ENCODE measurements around the gene CIRBP.

CIRBP gene

GRCh38 chr19:1275260-1275975, 6.3 kb downstream of the CIRBP start, which contains the start of gene FAM174C:
Gene FAM174C, plus strand, starts transcription at chr19:1275530. Its CDS starts 20 bp downstream, at chr19:1275550.
- H3K4me3 Mint-ChIP-seq = peak within 1 kb of the TSS; percentile 74 to 80
- peak within 1 kb of the TSS; percentile 90 to 97 for H3K27ac Mint-ChIP-seq
- no peaks in the 10 kb centered on the region for H3K27me3 Mint-ChIP-seq
- H3K9me3 Mint-ChIP-seq = no peaks in the 10 kb centered on the region
- peak; percentile 89 to 94 (median 94) for DNase-seq
- H3K36me3 Mint-ChIP-seq (ENCODE audit: insufficient read depth) = peaks cover 85% of the 10 kb centered on the region
- peak; percentile 81 for ATAC-seq (replicated peaks)
- peaks cover 42 to 47% of the 10 kb centered on the region in 2 donors for H3K4me1 Mint-ChIP-seq (ENCODE audit: low read depth in 2 of 2)

GRCh38 chr19:1275976-1276627, 7.0 kb downstream of the CIRBP start:
- no peak for DNase-seq
- Mint-ChIP-seq H3K9me3 (no peaks in the 10 kb centered on the region), H3K4me1 (ENCODE audit: low read depth in 2 of 2) (peaks cover 36 to 41% of the 10 kb centered on the region in 2 donors), H3K27me3 (no peaks in the 10 kb centered on the region), H3K36me3 (ENCODE audit: insufficient read depth) (peaks cover 79% of the 10 kb centered on the region), H3K4me3 (peak overlapping the region; percentile 74 to 80), H3K27ac (peak overlapping the region; percentile 90 to 97)
- ATAC-seq (replicated peaks) = no peak

GRCh38 chr19:1276628-1277022, 7.5 kb downstream of the CIRBP start:
- Mint-ChIP-seq H3K27me3 (no peaks in the 10 kb centered on the region), H3K36me3 (ENCODE audit: insufficient read depth) (peaks cover 74% of the 10 kb centered on the region), H3K9me3 (no peaks in the 10 kb centered on the region), H3K4me1 (ENCODE audit: low read depth in 2 of 2) (peaks cover 32 to 37% of the 10 kb centered on the region in 2 donors), H3K27ac (peak overlapping the region; percentile 48 to 97), H3K4me3 (peak overlapping the region; percentile 74 to 80)
- DNase-seq (no peak), ATAC-seq (replicated peaks) (no peak)

GRCh38 chr19:1277061-1277460, 7.9 kb downstream of the CIRBP start:
- DNase-seq = no peak
- no peak for ATAC-seq (replicated peaks)

GRCh38 chr19:1278074-1278473, 8.9 kb downstream of the CIRBP start:
- ATAC-seq (replicated peaks) = no peak
- H3K4me3 Mint-ChIP-seq = no peak overlapping the region
- peaks cover 62% of the 10 kb centered on the region for H3K36me3 Mint-ChIP-seq (ENCODE audit: insufficient read depth)
- no peak overlapping the region for H3K27ac Mint-ChIP-seq
- peaks cover 23 to 29% of the 10 kb centered on the region in 2 donors for H3K4me1 Mint-ChIP-seq (ENCODE audit: low read depth in 2 of 2)
- no peaks in the 10 kb centered on the region for H3K27me3 Mint-ChIP-seq
- no peak for DNase-seq
- no peaks in the 10 kb centered on the region for H3K9me3 Mint-ChIP-seq

More at GRCh38 chr19:1277061-1277460, 7.9 kb downstream of the CIRBP start:
- Mint-ChIP-seq H3K27me3 (no peaks in the 10 kb centered on the region), H3K9me3 (no peaks in the 10 kb centered on the region), H3K36me3 (ENCODE audit: insufficient read depth) (peaks cover 72% of the 10 kb centered on the region), H3K4me1 (ENCODE audit: low read depth in 2 of 2) (peaks cover 30 to 34% of the 10 kb centered on the region in 2 donors), H3K4me3 (peak overlapping the region; percentile 74 to 80), H3K27ac (peak overlapping the region in 1 of 2 donors; percentile 97)

- Mint-ChIP-seq H3K27ac (no peak overlapping the region), H3K27me3 (peaks cover under 1 to 2% of the 10 kb centered on the region in 2 donors), H3K9me3 (no peaks in the 10 kb centered on the region), H3K4me1 (ENCODE audit: low read depth in 2 of 2) (peaks cover 16 to 22% of the 10 kb centered on the region in 2 donors), H3K4me3 (peak overlapping the region; percentile 31 to 48), H3K36me3 (ENCODE audit: insufficient read depth) (peaks cover 53% of the 10 kb centered on the region)
- ATAC-seq (replicated peaks) (no peak), DNase-seq (no peak)
Observed at GRCh38 chr19:1278713-1279660, 9.9 kb downstream of the CIRBP start.

GRCh38 chr19:1279782-1280341, 10.7 kb downstream of the CIRBP start:
- Mint-ChIP-seq H3K27me3 (peaks cover 9 to 11% of the 10 kb centered on the region in 2 donors), H3K4me3 (peak overlapping the region; percentile 31 to 48), H3K9me3 (no peaks in the 10 kb centered on the region), H3K4me1 (ENCODE audit: low read depth in 2 of 2) (peaks cover 15 to 22% of the 10 kb centered on the region in 2 donors), H3K36me3 (ENCODE audit: insufficient read depth) (peaks cover 44% of the 10 kb centered on the region), H3K27ac (peak overlapping the region in 1 of 2 donors; percentile 73)
- ATAC-seq (replicated peaks) = no peak
- DNase-seq = peak; percentile 70 to 75 (median 74)

- no peak for ATAC-seq (replicated peaks)
- no peaks in the 10 kb centered on the region for H3K9me3 Mint-ChIP-seq
- H3K27ac Mint-ChIP-seq = peak overlapping the region in 1 of 2 donors; percentile 73
- H3K4me3 Mint-ChIP-seq = peak overlapping the region in 1 of 2 donors; percentile 48
- peaks cover 15 to 21% of the 10 kb centered on the region in 2 donors for H3K4me1 Mint-ChIP-seq (ENCODE audit: low read depth in 2 of 2)
- H3K27me3 Mint-ChIP-seq = peaks cover 14 to 17% of the 10 kb centered on the region in 2 donors
- DNase-seq = no peak
- H3K36me3 Mint-ChIP-seq (ENCODE audit: insufficient read depth) = peaks cover 34% of the 10 kb centered on the region
Observed at GRCh38 chr19:1280636-1281568, 11.8 kb downstream of the CIRBP start.

- no peak for ATAC-seq (replicated peaks)
- Mint-ChIP-seq H3K9me3 (no peaks in the 10 kb centered on the region), H3K4me1 (ENCODE audit: low read depth in 2 of 2) (peaks cover 11 to 21% of the 10 kb centered on the region in 2 donors), H3K36me3 (ENCODE audit: insufficient read depth) (peaks cover 30% of the 10 kb centered on the region), H3K27ac (peak overlapping the region; percentile 77 to 86), H3K4me3 (no peak overlapping the region), H3K27me3 (peaks cover 19 to 23% of the 10 kb centered on the region in 2 donors)
- no peak for DNase-seq
Observed at GRCh38 chr19:1281569-1282287, 12.6 kb downstream of the CIRBP start.

GRCh38 chr19:1282588-1283206, 13.6 kb downstream of the CIRBP start:
- Mint-ChIP-seq H3K4me3 (no peak overlapping the region), H3K27ac (no peak overlapping the region), H3K9me3 (no peaks in the 10 kb centered on the region), H3K27me3 (peaks cover 20 to 28% of the 10 kb centered on the region in 2 donors), H3K4me1 (ENCODE audit: low read depth in 2 of 2) (peaks cover 7 to 19% of the 10 kb centered on the region in 2 donors), H3K36me3 (ENCODE audit: insufficient read depth) (peaks cover 21% of the 10 kb centered on the region)
- DNase-seq (no peak), ATAC-seq (replicated peaks) (no peak)

- Mint-ChIP-seq H3K27me3 (peaks cover 20 to 35% of the 10 kb centered on the region in 2 donors), H3K27ac (no peak overlapping the region), H3K4me3 (no peak overlapping the region), H3K4me1 (ENCODE audit: low read depth in 2 of 2) (peaks cover 7 to 20% of the 10 kb centered on the region in 2 donors), H3K9me3 (no peaks in the 10 kb centered on the region), H3K36me3 (ENCODE audit: insufficient read depth) (peaks cover 15% of the 10 kb centered on the region)
- no peak for DNase-seq
- ATAC-seq (replicated peaks) = no peak
Observed at GRCh38 chr19:1283207-1283916, 14.2 kb downstream of the CIRBP start.
